GM20000 (cell line): ENCODE results near the gene TRPV6.

Experiments used
- DNase-seq: peaks from one replicate; pipeline ENCODE4 v3.0.0; 2012; ENCODE audit warnings: low spot score
- TF ChIP-seq, protein P1 (sequence below): IDR thresholded peaks from 2 replicates; pipeline ENCODE4 v1.5.1; 2012; ENCODE audit warnings: mild to moderate bottlenecking, control low read depth; ENCODE audit errors: extremely low read depth, missing control alignments

TRPV6 gene

DNA sequence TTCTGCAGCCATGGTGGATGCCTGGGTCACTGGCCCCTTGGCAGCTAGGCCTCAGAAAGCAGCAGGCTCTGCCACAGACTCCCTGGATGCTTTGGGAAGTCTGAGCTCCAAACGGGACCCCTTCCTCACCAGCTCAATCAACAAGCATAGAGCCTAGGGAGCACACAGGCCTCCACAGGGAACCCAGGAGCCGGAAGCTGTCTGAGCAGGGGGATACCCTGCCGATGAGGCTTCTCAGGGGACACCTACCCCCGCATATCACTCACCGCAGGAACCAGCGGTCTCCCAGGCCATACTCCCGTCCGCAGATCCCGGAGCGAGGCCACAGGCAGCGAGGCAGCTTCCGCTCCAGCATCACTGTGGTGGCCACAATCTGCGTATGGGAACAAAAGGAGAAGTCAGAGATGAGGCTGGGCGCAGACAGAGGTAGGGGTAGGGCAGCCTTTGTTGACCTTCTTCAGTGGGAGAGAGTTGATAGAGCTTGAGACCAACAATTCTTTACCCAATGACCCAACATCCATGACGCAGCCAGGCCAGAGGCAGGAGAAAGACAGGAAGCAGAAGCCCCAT, 13.4 kb downstream of the TRPV6 start:
- no peak for DNase-seq
- TF ChIP-seq, protein P1, sequence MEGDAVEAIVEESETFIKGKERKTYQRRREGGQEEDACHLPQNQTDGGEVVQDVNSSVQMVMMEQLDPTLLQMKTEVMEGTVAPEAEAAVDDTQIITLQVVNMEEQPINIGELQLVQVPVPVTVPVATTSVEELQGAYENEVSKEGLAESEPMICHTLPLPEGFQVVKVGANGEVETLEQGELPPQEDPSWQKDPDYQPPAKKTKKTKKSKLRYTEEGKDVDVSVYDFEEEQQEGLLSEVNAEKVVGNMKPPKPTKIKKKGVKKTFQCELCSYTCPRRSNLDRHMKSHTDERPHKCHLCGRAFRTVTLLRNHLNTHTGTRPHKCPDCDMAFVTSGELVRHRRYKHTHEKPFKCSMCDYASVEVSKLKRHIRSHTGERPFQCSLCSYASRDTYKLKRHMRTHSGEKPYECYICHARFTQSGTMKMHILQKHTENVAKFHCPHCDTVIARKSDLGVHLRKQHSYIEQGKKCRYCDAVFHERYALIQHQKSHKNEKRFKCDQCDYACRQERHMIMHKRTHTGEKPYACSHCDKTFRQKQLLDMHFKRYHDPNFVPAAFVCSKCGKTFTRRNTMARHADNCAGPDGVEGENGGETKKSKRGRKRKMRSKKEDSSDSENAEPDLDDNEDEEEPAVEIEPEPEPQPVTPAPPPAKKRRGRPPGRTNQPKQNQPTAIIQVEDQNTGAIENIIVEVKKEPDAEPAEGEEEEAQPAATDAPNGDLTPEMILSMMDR = no peak

DNA sequence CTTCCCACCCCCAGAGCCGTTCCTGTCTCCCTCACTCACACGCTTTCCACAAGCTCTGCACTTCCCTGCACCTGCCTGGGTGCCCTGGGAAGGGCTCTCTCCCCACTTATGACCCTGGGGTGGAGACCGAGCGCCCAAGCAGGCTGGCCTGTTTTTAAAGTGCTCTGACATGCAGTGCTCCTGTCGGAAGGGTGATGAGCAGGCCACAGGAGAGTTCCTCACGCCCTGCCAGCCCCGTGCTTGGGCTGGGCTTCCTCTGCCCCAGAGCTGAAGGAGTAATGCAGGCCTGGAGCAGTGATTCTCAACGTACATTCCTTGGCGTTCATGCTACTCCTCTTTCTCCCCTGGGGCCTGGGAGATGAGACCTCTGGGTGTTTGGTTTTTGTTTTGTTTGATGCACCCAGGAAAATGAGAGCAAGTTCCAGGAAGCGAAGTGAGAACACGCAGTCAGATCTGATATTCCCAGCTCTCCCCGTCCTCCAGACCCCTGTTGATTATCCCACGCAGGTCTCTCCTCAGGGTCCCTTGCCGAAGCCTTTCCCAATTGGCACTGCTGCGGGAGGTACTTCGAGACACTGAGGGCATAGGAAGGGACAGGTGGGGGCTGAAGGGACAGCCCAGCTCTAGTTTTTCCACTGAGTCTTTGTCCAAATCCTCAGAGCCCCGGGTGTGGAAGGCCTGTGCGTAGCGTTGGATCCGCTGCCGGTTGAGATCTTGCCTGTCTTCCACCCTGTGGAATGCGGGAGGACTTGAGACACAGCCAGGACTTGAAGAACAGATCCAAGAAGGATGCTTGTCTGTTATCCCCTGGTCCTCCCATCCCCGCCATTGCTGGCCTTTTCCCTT, 14.1 kb downstream of the TRPV6 start:
- DNase-seq = no peak
- TF ChIP-seq, protein P1 = no peak

DNA sequence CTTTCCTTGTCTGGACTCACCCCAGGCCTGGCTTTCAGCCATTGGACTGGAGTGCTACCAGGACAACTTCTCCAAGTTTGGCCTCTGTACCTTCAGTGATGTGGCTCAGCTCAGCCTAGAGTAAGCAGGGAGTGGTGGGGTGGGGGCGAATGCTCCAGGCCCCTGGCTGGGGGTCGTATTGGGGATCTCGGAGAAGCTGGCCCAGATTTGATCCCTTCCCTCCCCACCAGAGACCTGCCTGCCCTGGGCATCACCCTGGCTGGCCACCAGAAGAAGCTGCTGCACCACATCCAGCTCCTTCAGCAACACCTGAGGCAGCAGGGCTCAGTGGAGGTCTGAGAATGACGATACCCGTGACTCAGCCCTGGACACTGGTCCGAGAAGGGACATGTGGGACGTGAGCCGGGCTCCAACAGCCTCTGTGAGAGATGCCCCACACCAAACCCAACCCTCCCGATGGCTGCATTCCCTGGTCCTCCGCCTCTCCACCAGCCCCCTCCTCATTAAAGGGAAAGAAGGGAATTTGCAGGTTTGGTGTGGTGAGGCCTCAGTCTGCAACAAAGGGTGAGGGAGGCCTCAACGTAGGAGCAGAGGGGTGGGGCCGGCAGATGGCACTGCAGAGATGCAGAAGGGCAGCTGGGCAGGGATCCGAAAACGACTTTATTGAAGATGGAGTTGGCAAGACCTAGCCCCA, 14.8 kb downstream of the TRPV6 start:
- TF ChIP-seq, protein P1 = no peak
- no peak for DNase-seq

- DNase-seq = no peak
- TF ChIP-seq, protein P1 = no peak
These were observed 15.4 kb downstream of the TRPV6 start for GRCh38 chr7:142870147-142870559.

GRCh38 chr7:142869434-142869833, 16.1 kb downstream of the TRPV6 start:
- TF ChIP-seq, protein P1 = no peak
- no peak for DNase-seq

- no peak for DNase-seq
- TF ChIP-seq, protein P1 = no peak
These were observed 16.5 kb downstream of the TRPV6 start for GRCh38 chr7:142868986-142869415.
